ENCODE data around the gene CD82. TPM values are rescaled to one million over a fixed set of nuclear protein-coding genes. Genes with fewer than 3 reads are reported as not detected.

Gene CD82
- polyA plus RNA-seq, 3 donors: 40.8 to 89.0 (median 43.0) TPM

DNA sequence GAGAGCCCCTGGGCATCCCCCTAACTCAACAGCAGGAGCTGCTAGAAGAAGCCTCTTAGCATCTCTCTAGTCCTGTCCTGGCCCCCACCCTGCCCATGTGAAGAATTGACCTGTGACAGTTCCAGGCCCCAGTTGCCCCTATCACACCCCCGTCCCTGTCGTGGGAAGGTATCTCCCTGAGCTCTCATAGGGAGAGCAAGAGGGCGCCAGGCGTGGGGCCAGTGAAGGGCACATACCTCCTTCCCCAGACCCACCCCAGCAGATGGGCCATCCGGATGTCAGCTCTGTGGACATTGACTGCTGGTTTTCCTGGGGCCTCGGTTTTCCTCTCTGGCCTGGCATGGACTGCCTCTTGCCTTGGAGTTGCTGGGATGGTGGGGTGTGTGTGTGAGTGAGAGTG, 29.5 kb downstream of the CD82 start:
- Histone ChIP-seq H3K4me1 (ENCODE audit: control insufficient read depth in 1 of 2, insufficient read depth in 2 of 2, low read length in 2 of 2) (peaks cover 27 to 30% of the 10 kb centered on the region in 2 donors), H3K36me3 (replicated peaks in 1 of 2; ENCODE audit: control insufficient read depth in 1 of 2, insufficient read depth in 2 of 2, low read length in 2 of 2) (peaks cover 1 to 42% of the 10 kb centered on the region in 2 donors), H3K27me3 (ENCODE audit: control insufficient read depth in 2 of 2, insufficient read depth in 2 of 2, low read length in 2 of 2) (no peaks in the 10 kb centered on the region), H3K27ac (ENCODE audit: low read depth in 1 of 2, low read length in 2 of 2) (no peak overlapping the region), H3K4me3 (replicated peaks in 1 of 3; ENCODE audit: low read depth in 2 of 3, low read length in 3 of 3) (no peak overlapping the region), H3K9me3 (replicated peaks in 1 of 2; ENCODE audit: control insufficient read depth in 1 of 2, insufficient read depth in 1 of 2, low read length in 2 of 2) (no peaks in the 10 kb centered on the region), H2AFZ (ENCODE audit: insufficient read depth, low read depth, low read length, poor library complexity, severe bottlenecking) (no peak overlapping the region), H3K9ac (ENCODE audit: insufficient read depth, low read length, poor library complexity, severe bottlenecking) (no peak overlapping the region), H4K20me1 (ENCODE audit: insufficient read depth, low read length) (no peaks in the 10 kb centered on the region), H3K79me2 (ENCODE audit: insufficient read depth, low read length) (no peaks in the 10 kb centered on the region), H3K4me2 (replicated peaks; ENCODE audit: extremely low read depth, low read length, poor library complexity, severe bottlenecking) (no peak overlapping the region)
- Mint-ChIP-seq H3K36me3 (peaks cover 48 to 69% of the 10 kb centered on the region in 2 donors), H3K4me1 (peaks cover 33% of the 10 kb centered on the region), H3K9me3 (peaks cover 0 to 3% (median 0%) of the 10 kb centered on the region in 7 donors), H3K27ac (peak overlapping the region in 3 of 7 donors; percentile 18 to 78 (median 70)), H3K27me3 (ENCODE audit: low read depth in 3 of 3) (peaks cover 0 to 3% (median 0%) of the 10 kb centered on the region in 3 donors), H3K4me3 (no peak overlapping the region)
- TF ChIP-seq, protein P1, sequence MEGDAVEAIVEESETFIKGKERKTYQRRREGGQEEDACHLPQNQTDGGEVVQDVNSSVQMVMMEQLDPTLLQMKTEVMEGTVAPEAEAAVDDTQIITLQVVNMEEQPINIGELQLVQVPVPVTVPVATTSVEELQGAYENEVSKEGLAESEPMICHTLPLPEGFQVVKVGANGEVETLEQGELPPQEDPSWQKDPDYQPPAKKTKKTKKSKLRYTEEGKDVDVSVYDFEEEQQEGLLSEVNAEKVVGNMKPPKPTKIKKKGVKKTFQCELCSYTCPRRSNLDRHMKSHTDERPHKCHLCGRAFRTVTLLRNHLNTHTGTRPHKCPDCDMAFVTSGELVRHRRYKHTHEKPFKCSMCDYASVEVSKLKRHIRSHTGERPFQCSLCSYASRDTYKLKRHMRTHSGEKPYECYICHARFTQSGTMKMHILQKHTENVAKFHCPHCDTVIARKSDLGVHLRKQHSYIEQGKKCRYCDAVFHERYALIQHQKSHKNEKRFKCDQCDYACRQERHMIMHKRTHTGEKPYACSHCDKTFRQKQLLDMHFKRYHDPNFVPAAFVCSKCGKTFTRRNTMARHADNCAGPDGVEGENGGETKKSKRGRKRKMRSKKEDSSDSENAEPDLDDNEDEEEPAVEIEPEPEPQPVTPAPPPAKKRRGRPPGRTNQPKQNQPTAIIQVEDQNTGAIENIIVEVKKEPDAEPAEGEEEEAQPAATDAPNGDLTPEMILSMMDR (IDR thresholded peaks at IDR 0.05): no peak
- 93% methylated on average over 3 of the region's 6 CpGs for WGBS (ENCODE audit: insufficient coverage)
- intact Hi-C loops (cut with micrococcal nuclease): no loop called here
- no peak for DNase-seq

DNA sequence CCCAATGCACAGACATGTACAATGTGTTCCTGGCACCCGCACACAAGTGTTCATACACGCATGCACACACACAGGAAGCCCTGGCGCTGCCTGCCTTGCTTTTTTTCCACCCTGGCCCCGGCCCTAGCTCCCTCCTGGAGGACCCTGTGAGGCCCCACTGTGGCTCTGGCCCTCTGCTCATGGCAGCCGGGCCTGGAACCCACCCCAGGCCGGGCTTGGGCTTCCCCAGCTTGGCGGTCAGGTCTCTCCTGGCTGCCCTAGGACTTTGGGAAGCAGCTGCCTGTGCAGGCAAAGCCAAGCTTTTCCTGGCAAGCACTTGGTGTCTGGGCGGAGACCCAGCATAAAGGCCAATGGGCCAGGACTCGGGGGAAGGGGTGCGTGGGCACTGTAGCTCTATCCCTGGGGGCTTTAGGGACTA, 30.5 kb downstream of the CD82 start:
- intact Hi-C loops (cut with micrococcal nuclease): no loop called here
- Histone ChIP-seq H3K4me1 (ENCODE audit: control insufficient read depth in 1 of 2, insufficient read depth in 2 of 2, low read length in 2 of 2) (peaks cover 21 to 22% of the 10 kb centered on the region in 2 donors), H3K79me2 (ENCODE audit: insufficient read depth, low read length) (no peaks in the 10 kb centered on the region), H3K9me3 (replicated peaks in 1 of 2; ENCODE audit: control insufficient read depth in 1 of 2, insufficient read depth in 1 of 2, low read length in 2 of 2) (no peaks in the 10 kb centered on the region), H3K27me3 (ENCODE audit: control insufficient read depth in 2 of 2, insufficient read depth in 2 of 2, low read length in 2 of 2) (no peaks in the 10 kb centered on the region), H3K4me2 (replicated peaks; ENCODE audit: extremely low read depth, low read length, poor library complexity, severe bottlenecking) (no peak overlapping the region), H3K27ac (ENCODE audit: low read depth in 1 of 2, low read length in 2 of 2) (no peak overlapping the region), H3K4me3 (replicated peaks in 1 of 3; ENCODE audit: low read depth in 2 of 3, low read length in 3 of 3) (no peak overlapping the region), H3K9ac (ENCODE audit: insufficient read depth, low read length, poor library complexity, severe bottlenecking) (no peak overlapping the region), H3K36me3 (replicated peaks in 1 of 2; ENCODE audit: control insufficient read depth in 1 of 2, insufficient read depth in 2 of 2, low read length in 2 of 2) (peaks cover 6 to 51% of the 10 kb centered on the region in 2 donors), H2AFZ (ENCODE audit: insufficient read depth, low read depth, low read length, poor library complexity, severe bottlenecking) (no peak overlapping the region), H4K20me1 (ENCODE audit: insufficient read depth, low read length) (no peaks in the 10 kb centered on the region)
- no peak for DNase-seq
- TF ChIP-seq, protein P1 (IDR thresholded peaks at IDR 0.05): no peak
- Mint-ChIP-seq H3K4me1 (peaks cover 26% of the 10 kb centered on the region), H3K27ac (peak overlapping the region in 1 of 7 donors; percentile 46), H3K36me3 (peaks cover 56 to 72% of the 10 kb centered on the region in 2 donors), H3K4me3 (no peak overlapping the region), H3K27me3 (ENCODE audit: low read depth in 3 of 3) (peaks cover 0 to 3% (median 0%) of the 10 kb centered on the region in 3 donors), H3K9me3 (peaks cover 0 to 3% (median 0%) of the 10 kb centered on the region in 7 donors)
- 84% methylated on average over 10 of the region's 10 CpGs for WGBS (ENCODE audit: insufficient coverage)

Measured in CD14-positive monocyte (primary cell).